Adrenal gland (tissue), 12 donors: ENCODE results near the gene PTPMT1. TPM values are rescaled to one million over a fixed set of nuclear protein-coding genes. Genes with fewer than 3 reads are reported as not detected.

Source experiments
- DNase-seq, 7 donors: peaks; one replicate each; pipeline ENCODE4 v3.0.0-alpha.2; 2019 to 2020
- H3K27ac ChIP-seq, 5 donors: fragments of 200-600 bp; sonication (generic) in 4 of 5; 1 replicate in 3 of 5; 2 replicates in 2 of 5; pipeline versions ENCODE4 v1.5.1 to v1.8.0; 2016 to 2020; ENCODE audit warnings: mild to moderate bottlenecking in 1 of 5
- H3K27me3 ChIP-seq: fragments of 200-600 bp; 2 replicates; pipeline ENCODE4 v1.8.0; 2021
- H3K36me3 ChIP-seq, 2 donors: fragments of 200-600 bp; replicated peaks in 1 of 2; 1 replicate in 1 of 2; 2 replicates in 1 of 2; pipeline versions ENCODE4 v1.5.1 to v1.8.0; 2018 to 2022
- H3K4me1 ChIP-seq, 2 donors: fragments of 200-600 bp; replicated peaks in 1 of 2; 1 replicate in 1 of 2; 2 replicates in 1 of 2; pipeline versions ENCODE4 v1.5.1 to v1.8.0; 2018 to 2021
- H3K4me3 ChIP-seq, 4 donors: fragments of 200-600 bp; sonication (generic) in 3 of 4; one replicate each; pipeline ENCODE4 v1.5.1; 2016 to 2018
- H3K9me3 ChIP-seq, 3 donors: fragments of 200-600 bp; sonication (generic) in 1 of 3; replicated peaks in 1 of 3; 1 replicate in 2 of 3; 2 replicates in 1 of 3; pipeline versions ENCODE4 v1.5.1 to v1.8.0; 2016 to 2021
- CTCF ChIP-seq, 6 experiments: fragments of 450-650 bp in 4 of 6; fragments of 200-600 bp in 2 of 6; sonication (generic) in 1 of 6; IDR thresholded peaks; 1 replicate in 5 of 6; 2 replicates in 1 of 6; pipeline versions ENCODE4 v1.5.1 to v1.8.0; 2016 to 2021; ENCODE audit warnings: antibody characterized with exemption in 6 of 6, mild to moderate bottlenecking in 2 of 6, moderate library complexity in 1 of 6
- POLR2A ChIP-seq, 2 donors: fragments of 450-650 bp; IDR thresholded peaks; one replicate each; pipeline ENCODE4 v1.6.1; 2017; ENCODE audit warnings: antibody characterized with exemption in 2 of 2, mild to moderate bottlenecking in 2 of 2, moderate library complexity in 1 of 2
- WGBS, 4 donors: extraction: QIAGEN DNeasy Blood & Tissue Kit in 2 of 4; methylation state at CpG; one replicate each; pipeline versions ENCODE4 v1.1.5 to v1.1.7; 2013 to 2017; 5-methylcytosine and 5-hydroxymethylcytosine counted together
- intact Hi-C, 2 donors: fragments of 100-400 bp; cut with DNase I; formaldehyde crosslinking; loops; one replicate each; pipeline versions ENCODE4 v1.14.1 to v1.15.0; 2022 to 2023
- polyA plus RNA-seq, 3 donors: library from polyadenylated mRNA; stranded (reverse); fragments of 200-250 nt in 2 of 3; fragments of 350-450 nt in 1 of 3; fragmentation: Illumina TruSeq in 1 of 3; extraction: RNeasy Lipid Tissue Mini Kit (QIAGEN cat#74804) in 1 of 3; gene quantifications; one replicate each; pipeline ENCODE4 v1.2.3, GENCODE V29; 2013 to 2014
- total RNA-seq, 9 donors: library from RNA; depleted of rRNA in 4 of 9; stranded (reverse); fragments of >200 nt in 4 of 9; fragments of 120-200 nt in 1 of 9; fragmentation: NEBNext Ultra II Directional in 1 of 9; extraction: Animal tissue kit (Norgen Biotek cat#: 25700) in 1 of 9; gene quantifications; one replicate each; pipeline versions ENCODE4 v1.1.0 to v1.2.4, GENCODE V29; 2013 to 2023
- donor health status: healthy with polysubstance abuse.
- donor health status: Bipolar disorder and iron deficiency.
- donor health status: DM: yes; HTN: yes; CAD: no.
- donor health status: DM: no; HTN: no; CAD: no.
- donor health status: DM: no; HTN: no; CAD: no.
- donor health status: DM: yes; HTN: yes; CAD: no.

The PTPMT1 gene
- total and polyA plus RNA-seq, 12 donors: 52.1 to 180 (median 85.6) TPM

GRCh38 chr11:47607380-47607779 is 42.0 kb downstream of the PTPMT1 start:
- peak in 2 of 7 donors; percentile 13 to 39 for DNase-seq
- Histone ChIP-seq H3K36me3 (no peaks in the 10 kb centered on the region), H3K9me3 (no peaks in the 10 kb centered on the region), H3K27me3 (no peaks in the 10 kb centered on the region), H3K4me3 (no peak overlapping the region), H3K27ac (no peak overlapping the region), H3K4me1 (peaks cover 0 to 3% of the 10 kb centered on the region in 2 donors)
- intact Hi-C loops: no loop called here
- TF ChIP-seq POLR2A (IDR thresholded peaks at IDR 0.05) (no peak), CTCF (IDR thresholded peaks at IDR 0.05) (no peak)
- 46 to 80% (median 65%) methylated on average over 7 of the region's 7 CpGs for WGBS, 4 donors

GRCh38 chr11:47609675-47610074 is 44.3 kb downstream of the PTPMT1 start:
- Histone ChIP-seq H3K4me3 (no peak overlapping the region), H3K27me3 (no peaks in the 10 kb centered on the region), H3K9me3 (no peaks in the 10 kb centered on the region), H3K4me1 (peaks cover 0 to 3% of the 10 kb centered on the region in 2 donors), H3K36me3 (no peaks in the 10 kb centered on the region), H3K27ac (no peak overlapping the region)
- TF ChIP-seq CTCF (IDR thresholded peaks at IDR 0.05): no peak
- no peak for TF ChIP-seq POLR2A (IDR thresholded peaks at IDR 0.05)
- DNase-seq: no peak
- 81 to 91% (median 82%) methylated on average over 3 of the region's 3 CpGs for WGBS, 4 donors
- intact Hi-C loops: no loop called here

- no peak overlapping the region for H3K4me3 ChIP-seq
- intact Hi-C loops: no loop called here
- H3K27ac ChIP-seq: no peak overlapping the region
- no peaks in the 10 kb centered on the region for H3K27me3 ChIP-seq
- no peaks in the 10 kb centered on the region for H3K36me3 ChIP-seq
- TF ChIP-seq POLR2A (IDR thresholded peaks at IDR 0.05): no peak
- no peak for TF ChIP-seq CTCF (IDR thresholded peaks at IDR 0.05)
- DNase-seq: no peak
- H3K4me1 ChIP-seq: peaks cover 0 to 3% of the 10 kb centered on the region in 2 donors
- H3K9me3 ChIP-seq: no peaks in the 10 kb centered on the region
- 62 to 83% (median 69%) methylated on average over 6 of the region's 6 CpGs for WGBS, 4 donors
Observed at GRCh38 chr11:47611348-47611794, 46.0 kb downstream of the PTPMT1 start.

GRCh38 chr11:47615249-47615648 is 49.9 kb downstream of the PTPMT1 start:
- DNase-seq: no peak
- H3K36me3 ChIP-seq: peaks cover 0 to 17% of the 10 kb centered on the region in 2 donors
- no peak overlapping the region for H3K27ac ChIP-seq
- no peak overlapping the region for H3K4me3 ChIP-seq
- intact Hi-C loops: no loop called here
- H3K9me3 ChIP-seq: no peaks in the 10 kb centered on the region
- peaks cover 0 to 10% of the 10 kb centered on the region in 2 donors for H3K4me1 ChIP-seq
- TF ChIP-seq CTCF (IDR thresholded peaks at IDR 0.05): no peak
- no peak for TF ChIP-seq POLR2A (IDR thresholded peaks at IDR 0.05)
- no peaks in the 10 kb centered on the region for H3K27me3 ChIP-seq
